Measurements from ENCODE around the gene RAD1. TPM values are rescaled to one million over a fixed set of nuclear protein-coding genes. Genes with fewer than 3 reads are reported as not detected.

The RAD1 gene
- total RNA-seq, 3 donors from 2014 or later: 12.8 to 23.3 (median 18.7) TPM

GRCh38 chr5:34859253-34859652 is 56.1 kb downstream of the RAD1 start:
- no peak for DNase-seq (ENCODE audit: low spot score in 2 of 2)
- TF ChIP-seq POLR2A (IDR thresholded peaks at IDR 0.05) (no peak), POLR2AphosphoS5 (IDR thresholded peaks at IDR 0.05) (no peak), CTCF (IDR thresholded peaks at IDR 0.05) (no peak)
- no peak overlapping the region for H3K4me3 ChIP-seq
- no peaks in the 10 kb centered on the region for H3K36me3 ChIP-seq
- H3K9me3 ChIP-seq: no peaks in the 10 kb centered on the region
- no peaks in the 10 kb centered on the region for H3K27me3 ChIP-seq
- H3K4me1 ChIP-seq: no peaks in the 10 kb centered on the region
- intact Hi-C loops (cut with DNase I; ENCODE audit: low total_unique reads): no loop called here
- H3K27ac ChIP-seq: no peak overlapping the region

- Histone ChIP-seq H3K9me3 (no peaks in the 10 kb centered on the region), H3K36me3 (no peaks in the 10 kb centered on the region), H3K27me3 (no peaks in the 10 kb centered on the region), H3K4me1 (no peaks in the 10 kb centered on the region), H3K27ac (no peak overlapping the region), H3K4me3 (no peak overlapping the region)
- TF ChIP-seq POLR2A (IDR thresholded peaks at IDR 0.05) (no peak), CTCF (IDR thresholded peaks at IDR 0.05) (no peak), POLR2AphosphoS5 (IDR thresholded peaks at IDR 0.05) (no peak)
- no peak for DNase-seq (ENCODE audit: low spot score in 2 of 2)
- intact Hi-C loops (cut with DNase I; ENCODE audit: low total_unique reads): no loop called here
Observed at GRCh38 chr5:34858790-34859189, 56.5 kb downstream of the RAD1 start.

GRCh38 chr5:34857894-34858293 is 57.4 kb downstream of the RAD1 start:
- Histone ChIP-seq H3K36me3 (no peaks in the 10 kb centered on the region), H3K27me3 (no peaks in the 10 kb centered on the region), H3K4me1 (no peaks in the 10 kb centered on the region), H3K9me3 (no peaks in the 10 kb centered on the region), H3K27ac (no peak overlapping the region), H3K4me3 (no peak overlapping the region)
- TF ChIP-seq POLR2A (IDR thresholded peaks at IDR 0.05): no peak
- no peak for TF ChIP-seq CTCF (IDR thresholded peaks at IDR 0.05)
- TF ChIP-seq POLR2AphosphoS5 (IDR thresholded peaks at IDR 0.05): no peak
- no peak for DNase-seq (ENCODE audit: low spot score in 2 of 2)
- intact Hi-C loops (cut with DNase I; ENCODE audit: low total_unique reads): no loop called here

GRCh38 chr5:34857161-34857560 is 58.1 kb downstream of the RAD1 start:
- H3K4me3 ChIP-seq: no peak overlapping the region
- H3K27ac ChIP-seq: no peak overlapping the region
- H3K27me3 ChIP-seq: no peaks in the 10 kb centered on the region
- no peak for DNase-seq (ENCODE audit: low spot score in 2 of 2)
- H3K36me3 ChIP-seq: no peaks in the 10 kb centered on the region
- intact Hi-C loops (cut with DNase I; ENCODE audit: low total_unique reads): no loop called here
- H3K4me1 ChIP-seq: no peaks in the 10 kb centered on the region
- H3K9me3 ChIP-seq: no peaks in the 10 kb centered on the region
- no peak for TF ChIP-seq POLR2A (IDR thresholded peaks at IDR 0.05)
- TF ChIP-seq POLR2AphosphoS5 (IDR thresholded peaks at IDR 0.05): no peak

Other genes starting within 250 kb of the RAD1 start
- 1 to 10 TPM in 2 of 3 donors, not detected in 1; 1.3 to 2.0 TPM for gene TTC23L, start 76.3 kb downstream of the RAD1 start, total RNA-seq
- gene BRIX1, start 207 bp upstream of the RAD1 start, total RNA-seq: 10 to 100 TPM; 18.2 to 28.8 (median 23.7) TPM
- 10 to 100 TPM; 33.8 to 39.8 (median 36.9) TPM for gene DNAJC21, start 14.1 kb upstream of the RAD1 start, total RNA-seq
- not detected for gene AGXT2, start 132.4 kb upstream of the RAD1 start, total RNA-seq

Data from breast epithelium (tissue), 4 donors.